Activated CD8-positive, alpha-beta memory T cell treated with anti-CD3 and anti-CD28 coated beads, Interleukin-2, amount 50 U/mL, for 1 hour (primary cell): ENCODE data around the gene PKMYT1.
"Not testable (repeated sequence)": the region's sequence is repeated elsewhere in the genome, so short reads cannot be mapped to it uniquely, and the experiment has no call there.

Experiments
- DNase-seq: peaks from one replicate; pipeline ENCODE4 v3.0.0-alpha.2; 2020; ENCODE audit errors: extremely low read depth

The PKMYT1 gene

GRCh38 chr16:2933701-2934100 lies 46.5 kb downstream of the PKMYT1 start:
- DNase-seq: no peak

- DNase-seq: no peak
Measured at GRCh38 chr16:2933136-2933535, 47.1 kb downstream of the PKMYT1 start.

- DNase-seq: not testable (repeated sequence)
Measured at GRCh38 chr16:2931231-2931914, 48.9 kb downstream of the PKMYT1 start.

- DNase-seq: no peak
Measured at GRCh38 chr16:2930236-2930635, 50.0 kb downstream of the PKMYT1 start.

GRCh38 chr16:2929693-2930092 lies 50.6 kb downstream of the PKMYT1 start:
- DNase-seq: no peak

GRCh38 chr16:2928796-2929195 lies 51.5 kb downstream of the PKMYT1 start:
- no peak for DNase-seq

GRCh38 chr16:2928151-2928550 lies 52.1 kb downstream of the PKMYT1 start:
- not testable (repeated sequence) for DNase-seq

GRCh38 chr16:2927010-2927646 lies 53.1 kb downstream of the PKMYT1 start:
- DNase-seq: peak; percentile 58

GRCh38 chr16:2926650-2926999 lies 53.6 kb downstream of the PKMYT1 start:
- DNase-seq: no peak

- DNase-seq: no peak
Measured at GRCh38 chr16:2925951-2926649, 54.1 kb downstream of the PKMYT1 start.

- no peak for DNase-seq
Measured at GRCh38 chr16:2924901-2925755, 55.1 kb downstream of the PKMYT1 start.

- DNase-seq: no peak
Measured at GRCh38 chr16:2923481-2923880, 56.8 kb downstream of the PKMYT1 start.
